D721Med (cell line): Measurements from ENCODE around the gene DEPDC4.

Experiments
- DNase-seq: peaks from one replicate; pipeline ENCODE4 v3.0.0; 2011; ENCODE audit warnings: low spot score; ENCODE audit not compliant: insufficient read length
- FAIRE-seq: peaks from 2 replicates; lab custom pipeline; 2011; peaks lifted over from hg19 to GRCh38; lab: Jason Lieb, UNC
- TF ChIP-seq, protein P1 (sequence below): IDR thresholded peaks from 2 replicates; pipeline ENCODE4 v1.5.1; 2012; ENCODE audit warnings: mild to moderate bottlenecking, control low read depth; ENCODE audit not compliant: insufficient read depth; ENCODE audit errors: missing control alignments

Gene DEPDC4

DNA sequence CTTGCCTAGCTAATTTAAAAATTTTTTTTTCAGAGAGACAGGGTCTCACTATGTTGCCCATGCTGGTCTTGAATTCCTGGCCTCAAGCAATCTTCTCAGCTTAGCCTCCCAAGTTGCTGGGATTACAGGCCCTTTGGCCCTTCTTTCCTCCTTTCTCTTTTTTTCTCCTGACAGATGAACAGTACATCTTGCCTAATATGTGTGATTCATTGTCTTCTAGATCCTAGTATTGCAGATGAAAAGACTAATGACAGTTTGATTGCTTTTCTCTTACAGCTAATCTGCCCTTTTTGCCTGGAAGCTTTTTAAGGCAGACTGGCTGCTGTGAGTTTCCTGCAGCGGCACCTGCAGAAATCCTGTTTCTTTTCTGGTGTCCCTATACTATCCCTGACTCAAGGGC lies 12.0 kb downstream of the DEPDC4 start:
- FAIRE-seq = no peak
- TF ChIP-seq, protein P1, sequence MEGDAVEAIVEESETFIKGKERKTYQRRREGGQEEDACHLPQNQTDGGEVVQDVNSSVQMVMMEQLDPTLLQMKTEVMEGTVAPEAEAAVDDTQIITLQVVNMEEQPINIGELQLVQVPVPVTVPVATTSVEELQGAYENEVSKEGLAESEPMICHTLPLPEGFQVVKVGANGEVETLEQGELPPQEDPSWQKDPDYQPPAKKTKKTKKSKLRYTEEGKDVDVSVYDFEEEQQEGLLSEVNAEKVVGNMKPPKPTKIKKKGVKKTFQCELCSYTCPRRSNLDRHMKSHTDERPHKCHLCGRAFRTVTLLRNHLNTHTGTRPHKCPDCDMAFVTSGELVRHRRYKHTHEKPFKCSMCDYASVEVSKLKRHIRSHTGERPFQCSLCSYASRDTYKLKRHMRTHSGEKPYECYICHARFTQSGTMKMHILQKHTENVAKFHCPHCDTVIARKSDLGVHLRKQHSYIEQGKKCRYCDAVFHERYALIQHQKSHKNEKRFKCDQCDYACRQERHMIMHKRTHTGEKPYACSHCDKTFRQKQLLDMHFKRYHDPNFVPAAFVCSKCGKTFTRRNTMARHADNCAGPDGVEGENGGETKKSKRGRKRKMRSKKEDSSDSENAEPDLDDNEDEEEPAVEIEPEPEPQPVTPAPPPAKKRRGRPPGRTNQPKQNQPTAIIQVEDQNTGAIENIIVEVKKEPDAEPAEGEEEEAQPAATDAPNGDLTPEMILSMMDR = no peak
- no peak for DNase-seq

- no peak for DNase-seq
- TF ChIP-seq, protein P1 = no peak
- no peak for FAIRE-seq
These were observed 13.4 kb downstream of the DEPDC4 start for GRCh38 chr12:100253437-100253836.

- TF ChIP-seq, protein P1 = no peak
- FAIRE-seq (no peak), DNase-seq (no peak)
These were observed 15.0 kb downstream of the DEPDC4 start for GRCh38 chr12:100251917-100252316.

- DNase-seq = no peak
- TF ChIP-seq, protein P1 = no peak
- no peak for FAIRE-seq
These were observed 16.9 kb downstream of the DEPDC4 start for GRCh38 chr12:100249941-100250340.

- DNase-seq (no peak), FAIRE-seq (no peak)
- TF ChIP-seq, protein P1 = no peak
These were observed 18.0 kb downstream of the DEPDC4 start for GRCh38 chr12:100248886-100249285.

- FAIRE-seq = no peak
- TF ChIP-seq, protein P1 = no peak
- DNase-seq = no peak
These were observed 19.1 kb downstream of the DEPDC4 start for GRCh38 chr12:100247765-100248164.

GRCh38 chr12:100243137-100243536 lies 23.7 kb downstream of the DEPDC4 start:
- no peak for DNase-seq
- TF ChIP-seq, protein P1 = no peak
- no peak for FAIRE-seq
